Measurements from ENCODE around the gene L1CAM.

L1CAM gene

GRCh38 chrX:153922932-153923857 is 37.2 kb upstream of the L1CAM start:
- H3K4me3 ChIP-seq (ENCODE audit: low read depth, low read length): no peak overlapping the region
- TF ChIP-seq CTCF (conservative IDR thresholded peaks at IDR 0.05; ENCODE audit: low read depth, low read length): peak; percentile 67
- DNase-seq (ENCODE audit: low read depth): peak; percentile 70

- TF ChIP-seq CTCF (conservative IDR thresholded peaks at IDR 0.05; ENCODE audit: low read depth, low read length): no peak
- no peak overlapping the region for H3K4me3 ChIP-seq (ENCODE audit: low read depth, low read length)
- DNase-seq (ENCODE audit: low read depth): no peak
Measured at GRCh38 chrX:153921511-153922446, 35.8 kb upstream of the L1CAM start.

- no peak for TF ChIP-seq CTCF (conservative IDR thresholded peaks at IDR 0.05; ENCODE audit: low read depth, low read length)
- no peak overlapping the region for H3K4me3 ChIP-seq (ENCODE audit: low read depth, low read length)
- no peak for DNase-seq (ENCODE audit: low read depth)
Measured at GRCh38 chrX:153921070-153921469, 35.1 kb upstream of the L1CAM start.

- TF ChIP-seq CTCF (conservative IDR thresholded peaks at IDR 0.05; ENCODE audit: low read depth, low read length): no peak
- no peak for DNase-seq (ENCODE audit: low read depth)
- H3K4me3 ChIP-seq (ENCODE audit: low read depth, low read length): no peak overlapping the region
Measured at GRCh38 chrX:153920546-153920945, 34.6 kb upstream of the L1CAM start.

GRCh38 chrX:153919281-153919680 is 33.3 kb upstream of the L1CAM start:
- DNase-seq (ENCODE audit: low read depth): no peak
- H3K4me3 ChIP-seq (ENCODE audit: low read depth, low read length): no peak overlapping the region
- TF ChIP-seq CTCF (conservative IDR thresholded peaks at IDR 0.05; ENCODE audit: low read depth, low read length): no peak

GRCh38 chrX:153917869-153918268 is 31.9 kb upstream of the L1CAM start:
- TF ChIP-seq CTCF (conservative IDR thresholded peaks at IDR 0.05; ENCODE audit: low read depth, low read length): no peak
- DNase-seq (ENCODE audit: low read depth): no peak
- H3K4me3 ChIP-seq (ENCODE audit: low read depth, low read length): no peak overlapping the region
